ENCODE measurements around the gene PSKH1. TPM values are rescaled to one million over a fixed set of nuclear protein-coding genes. Genes with fewer than 3 reads are reported as not detected.

Gene PSKH1
- total and polyA plus RNA-seq, 9 of the 15 experiments (the other 6 are each of a cell fraction or from before 2014, with no cell fraction given): 0.96 to 20.9 (median 9.4) TPM

DNA sequence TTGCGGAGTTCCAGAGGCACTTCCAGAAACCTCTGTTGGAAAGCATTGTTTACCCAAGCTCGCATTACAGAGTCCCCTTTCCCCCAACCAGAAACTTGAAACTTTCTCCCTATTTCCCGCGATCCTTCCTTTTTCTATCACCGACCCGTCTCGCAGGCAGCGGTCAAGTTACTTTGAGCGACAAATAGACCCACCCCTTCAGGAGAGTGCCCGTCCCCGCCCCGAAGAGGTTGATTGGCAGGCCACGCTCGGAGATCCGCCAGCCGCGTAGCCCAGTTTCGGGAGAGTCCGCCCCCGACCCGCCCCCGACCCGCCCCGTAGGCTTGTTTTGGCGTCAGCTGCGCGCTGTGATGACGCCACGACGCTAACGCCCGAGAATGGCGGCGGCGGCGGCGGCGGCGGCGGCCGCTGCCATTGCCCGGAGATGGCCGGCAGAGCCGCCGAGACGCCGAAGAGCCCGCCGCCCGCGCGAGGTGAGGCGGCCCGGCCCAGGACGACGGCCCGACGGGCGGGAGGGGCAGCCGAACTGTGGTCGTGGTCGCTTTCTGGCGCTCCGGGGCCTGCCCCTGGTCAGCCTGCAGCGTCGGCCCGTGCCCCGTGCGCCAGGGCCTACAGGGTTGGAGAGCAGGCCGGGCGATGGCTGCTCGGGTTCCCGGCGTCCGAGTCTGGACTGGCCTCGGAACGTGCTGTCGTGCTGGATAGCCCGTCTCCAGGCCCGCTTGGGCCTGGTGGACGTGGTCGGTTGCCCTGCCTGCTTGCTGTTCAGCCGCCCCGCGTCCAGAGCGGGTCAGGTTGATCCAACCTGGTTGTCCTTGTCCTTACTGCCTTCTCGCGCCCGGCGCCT is at the start of gene PSKH1 (continued):
- TF ChIP-seq, protein P1, sequence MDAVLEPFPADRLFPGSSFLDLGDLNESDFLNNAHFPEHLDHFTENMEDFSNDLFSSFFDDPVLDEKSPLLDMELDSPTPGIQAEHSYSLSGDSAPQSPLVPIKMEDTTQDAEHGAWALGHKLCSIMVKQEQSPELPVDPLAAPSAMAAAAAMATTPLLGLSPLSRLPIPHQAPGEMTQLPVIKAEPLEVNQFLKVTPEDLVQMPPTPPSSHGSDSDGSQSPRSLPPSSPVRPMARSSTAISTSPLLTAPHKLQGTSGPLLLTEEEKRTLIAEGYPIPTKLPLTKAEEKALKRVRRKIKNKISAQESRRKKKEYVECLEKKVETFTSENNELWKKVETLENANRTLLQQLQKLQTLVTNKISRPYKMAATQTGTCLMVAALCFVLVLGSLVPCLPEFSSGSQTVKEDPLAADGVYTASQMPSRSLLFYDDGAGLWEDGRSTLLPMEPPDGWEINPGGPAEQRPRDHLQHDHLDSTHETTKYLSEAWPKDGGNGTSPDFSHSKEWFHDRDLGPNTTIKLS (IDR thresholded peaks at IDR 0.05; ENCODE audit: borderline replicate concordance, low read depth): 0 out of 2 replicates have a peak, but pooled peaks have one; percentile 51
- TF ChIP-seq ZNF445 (CRISPR knock-in tag; IDR thresholded peaks at IDR 0.05; ENCODE audit: low read depth) (no peak), ZKSCAN8 (CRISPR knock-in tag; IDR thresholded peaks at IDR 0.05) (no peak), ADNP (tag; IDR thresholded peaks at IDR 0.05) (no peak), TEAD1 (CRISPR knock-in tag; IDR thresholded peaks at IDR 0.05) (peak in 1 of 2 experiments; percentile 86; a peak in 2 of 4 replicates), TEAD4 (IDR thresholded peaks at IDR 0.05; ENCODE audit: low read length) (no peak), TEAD4 (CRISPR knock-in tag; IDR thresholded peaks at IDR 0.05; ENCODE audit: borderline replicate concordance) (0 out of 2 replicates have a peak, but pooled peaks have one; percentile 39), SIRT6 (IDR thresholded peaks at IDR 0.05; ENCODE audit: low read depth, low read length) (no peak), NCOR1 (IDR thresholded peaks at IDR 0.05) (no peak), POLR2G (IDR thresholded peaks at IDR 0.05; ENCODE audit: low read depth, low read length) (peak; percentile 93), ATF1 (CRISPR knock-in tag; IDR thresholded peaks at IDR 0.05) (peak; percentile 90), ATF1 (tag; IDR thresholded peaks at IDR 0.05) (peak; percentile 97), MAZ (CRISPR knock-in tag; conservative IDR thresholded peaks at IDR 0.05 in 1 of 2, IDR thresholded peaks at IDR 0.05 in 1 of 2) (peak in 1 of 2 experiments; percentile 78; a peak in 2 of 4 replicates), ZNF232 (CRISPR knock-in tag; IDR thresholded peaks at IDR 0.05) (peak; percentile 30; the same call in 1 of the 2 replicates), RCOR1 (IDR thresholded peaks at IDR 0.05; ENCODE audit: borderline replicate concordance in 1 of 2, low read depth in 2 of 2, low read length in 2 of 2) (no peak), TCF3 (CRISPR knock-in tag; IDR thresholded peaks at IDR 0.05) (peak; percentile 19; the same call in 1 of the 2 replicates), ZNF134 (CRISPR knock-in tag; conservative IDR thresholded peaks at IDR 0.05) (no peak), CHD1 (IDR thresholded peaks at IDR 0.05; ENCODE audit: low read length) (peak; percentile 63)
- TF ChIP-seq, protein P2, sequence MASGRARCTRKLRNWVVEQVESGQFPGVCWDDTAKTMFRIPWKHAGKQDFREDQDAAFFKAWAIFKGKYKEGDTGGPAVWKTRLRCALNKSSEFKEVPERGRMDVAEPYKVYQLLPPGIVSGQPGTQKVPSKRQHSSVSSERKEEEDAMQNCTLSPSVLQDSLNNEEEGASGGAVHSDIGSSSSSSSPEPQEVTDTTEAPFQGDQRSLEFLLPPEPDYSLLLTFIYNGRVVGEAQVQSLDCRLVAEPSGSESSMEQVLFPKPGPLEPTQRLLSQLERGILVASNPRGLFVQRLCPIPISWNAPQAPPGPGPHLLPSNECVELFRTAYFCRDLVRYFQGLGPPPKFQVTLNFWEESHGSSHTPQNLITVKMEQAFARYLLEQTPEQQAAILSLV (tag; IDR thresholded peaks at IDR 0.05): no peak
- TF ChIP-seq, protein P3, sequence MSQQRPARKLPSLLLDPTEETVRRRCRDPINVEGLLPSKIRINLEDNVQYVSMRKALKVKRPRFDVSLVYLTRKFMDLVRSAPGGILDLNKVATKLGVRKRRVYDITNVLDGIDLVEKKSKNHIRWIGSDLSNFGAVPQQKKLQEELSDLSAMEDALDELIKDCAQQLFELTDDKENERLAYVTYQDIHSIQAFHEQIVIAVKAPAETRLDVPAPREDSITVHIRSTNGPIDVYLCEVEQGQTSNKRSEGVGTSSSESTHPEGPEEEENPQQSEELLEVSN (IDR thresholded peaks at IDR 0.05; ENCODE audit: borderline replicate concordance in 1 of 2, extremely low read depth in 1 of 2, insufficient read depth in 1 of 2, insufficient read length in 1 of 2, low read depth in 1 of 2, low read length in 1 of 2, poor library complexity in 1 of 2, severe bottlenecking in 1 of 2): no peak
- TF ChIP-seq, protein P4, sequence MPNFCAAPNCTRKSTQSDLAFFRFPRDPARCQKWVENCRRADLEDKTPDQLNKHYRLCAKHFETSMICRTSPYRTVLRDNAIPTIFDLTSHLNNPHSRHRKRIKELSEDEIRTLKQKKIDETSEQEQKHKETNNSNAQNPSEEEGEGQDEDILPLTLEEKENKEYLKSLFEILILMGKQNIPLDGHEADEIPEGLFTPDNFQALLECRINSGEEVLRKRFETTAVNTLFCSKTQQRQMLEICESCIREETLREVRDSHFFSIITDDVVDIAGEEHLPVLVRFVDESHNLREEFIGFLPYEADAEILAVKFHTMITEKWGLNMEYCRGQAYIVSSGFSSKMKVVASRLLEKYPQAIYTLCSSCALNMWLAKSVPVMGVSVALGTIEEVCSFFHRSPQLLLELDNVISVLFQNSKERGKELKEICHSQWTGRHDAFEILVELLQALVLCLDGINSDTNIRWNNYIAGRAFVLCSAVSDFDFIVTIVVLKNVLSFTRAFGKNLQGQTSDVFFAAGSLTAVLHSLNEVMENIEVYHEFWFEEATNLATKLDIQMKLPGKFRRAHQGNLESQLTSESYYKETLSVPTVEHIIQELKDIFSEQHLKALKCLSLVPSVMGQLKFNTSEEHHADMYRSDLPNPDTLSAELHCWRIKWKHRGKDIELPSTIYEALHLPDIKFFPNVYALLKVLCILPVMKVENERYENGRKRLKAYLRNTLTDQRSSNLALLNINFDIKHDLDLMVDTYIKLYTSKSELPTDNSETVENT (CRISPR knock-in tag; IDR thresholded peaks at IDR 0.05): peak; percentile 80; the same call in 1 of the 2 replicates
